Bronchial epithelial cell (primary cell): Measurements from ENCODE around the gene TMEM132D. TPM values are rescaled to one million over a fixed set of nuclear protein-coding genes. Genes with fewer than 3 reads are reported as not detected.

ENCODE experiments used
- DNase-seq: peaks from one replicate; pipeline ENCODE4 v3.0.0-alpha.2; 2010; ENCODE audit warnings: low read depth
- FAIRE-seq: peaks from 2 replicates; lab custom pipeline; 2011; peaks lifted over from hg19 to GRCh38; lab: Jason Lieb, UNC
- H3K27me3 ChIP-seq: 2 replicates; pipeline ENCODE4 v1.5.1; 2011; ENCODE audit warnings: low read length; ENCODE audit not compliant: control insufficient read depth, insufficient read depth
- H3K36me3 ChIP-seq: 2 replicates; pipeline ENCODE4 v1.5.1; 2011; ENCODE audit warnings: low read length; ENCODE audit not compliant: control insufficient read depth, insufficient read depth
- H3K4me3 ChIP-seq: 2 replicates; pipeline ENCODE4 v1.5.1; 2011; ENCODE audit warnings: mild to moderate bottlenecking, low read depth, low read length, control low read depth
- total RNA-seq: library from RNA; depleted of rRNA; stranded (reverse); fragments of >200 nt; gene quantifications from 2 replicates; pipeline ENCODE4 v1.2.1, GENCODE V29; 2014
- TF ChIP-seq, protein P1 (sequence below): IDR thresholded peaks from 2 replicates; pipeline ENCODE4 v1.5.1; 2011; ENCODE audit warnings: mild to moderate bottlenecking, moderate library complexity, low read length, control low read depth, inconsistent platforms; ENCODE audit not compliant: insufficient read depth, severe bottlenecking

Gene TMEM132D
- total RNA-seq, 1 donor from 2014 or later: not detected

DNA sequence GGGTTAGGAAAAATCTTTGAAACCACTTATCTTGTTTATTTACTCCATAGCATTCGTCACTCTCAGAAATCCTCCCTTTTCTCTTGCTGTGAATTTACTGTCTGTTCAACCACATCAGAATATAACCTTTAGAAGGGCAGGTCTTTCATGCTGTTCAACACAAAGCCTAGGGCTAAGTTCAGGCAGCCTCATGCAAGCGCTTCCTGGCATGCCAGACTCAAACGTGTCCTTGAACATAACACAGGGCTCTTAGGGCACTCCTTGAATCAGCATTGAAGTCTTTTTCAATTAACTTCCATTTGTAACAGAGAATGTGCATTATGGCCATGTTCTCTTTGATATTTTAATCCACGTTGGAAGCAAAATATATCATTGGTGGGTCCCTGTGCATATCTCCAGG lies 672.8 kb downstream of the TMEM132D start:
- FAIRE-seq (no peak), DNase-seq (no peak)
- TF ChIP-seq, protein P1, sequence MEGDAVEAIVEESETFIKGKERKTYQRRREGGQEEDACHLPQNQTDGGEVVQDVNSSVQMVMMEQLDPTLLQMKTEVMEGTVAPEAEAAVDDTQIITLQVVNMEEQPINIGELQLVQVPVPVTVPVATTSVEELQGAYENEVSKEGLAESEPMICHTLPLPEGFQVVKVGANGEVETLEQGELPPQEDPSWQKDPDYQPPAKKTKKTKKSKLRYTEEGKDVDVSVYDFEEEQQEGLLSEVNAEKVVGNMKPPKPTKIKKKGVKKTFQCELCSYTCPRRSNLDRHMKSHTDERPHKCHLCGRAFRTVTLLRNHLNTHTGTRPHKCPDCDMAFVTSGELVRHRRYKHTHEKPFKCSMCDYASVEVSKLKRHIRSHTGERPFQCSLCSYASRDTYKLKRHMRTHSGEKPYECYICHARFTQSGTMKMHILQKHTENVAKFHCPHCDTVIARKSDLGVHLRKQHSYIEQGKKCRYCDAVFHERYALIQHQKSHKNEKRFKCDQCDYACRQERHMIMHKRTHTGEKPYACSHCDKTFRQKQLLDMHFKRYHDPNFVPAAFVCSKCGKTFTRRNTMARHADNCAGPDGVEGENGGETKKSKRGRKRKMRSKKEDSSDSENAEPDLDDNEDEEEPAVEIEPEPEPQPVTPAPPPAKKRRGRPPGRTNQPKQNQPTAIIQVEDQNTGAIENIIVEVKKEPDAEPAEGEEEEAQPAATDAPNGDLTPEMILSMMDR: no peak
- Histone ChIP-seq H3K27me3 (no peaks in the 10 kb centered on the region), H3K36me3 (no peaks in the 10 kb centered on the region), H3K4me3 (no peak overlapping the region)

DNA sequence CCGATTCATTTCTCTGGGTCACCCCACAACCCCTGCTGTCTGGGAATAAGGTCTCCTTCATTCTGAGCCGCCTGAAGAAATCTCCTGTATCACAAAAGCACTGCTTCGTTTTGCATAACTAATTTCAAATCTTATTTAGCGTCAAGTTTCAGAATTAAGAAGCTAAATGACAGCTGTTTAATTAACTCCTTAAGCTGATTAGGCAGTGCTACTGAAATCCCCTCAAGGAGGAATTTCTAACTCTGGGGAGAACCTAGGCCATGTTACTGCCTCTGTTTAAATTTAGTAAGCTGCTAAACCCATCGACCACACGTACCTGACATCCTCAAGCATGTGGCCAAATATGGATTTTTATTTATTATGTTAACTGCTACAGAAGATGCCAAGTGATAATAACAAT lies 677.0 kb downstream of the TMEM132D start:
- no peak for FAIRE-seq
- Histone ChIP-seq H3K27me3 (no peaks in the 10 kb centered on the region), H3K4me3 (no peak overlapping the region), H3K36me3 (no peaks in the 10 kb centered on the region)
- DNase-seq: no peak
- TF ChIP-seq, protein P1: no peak

DNA sequence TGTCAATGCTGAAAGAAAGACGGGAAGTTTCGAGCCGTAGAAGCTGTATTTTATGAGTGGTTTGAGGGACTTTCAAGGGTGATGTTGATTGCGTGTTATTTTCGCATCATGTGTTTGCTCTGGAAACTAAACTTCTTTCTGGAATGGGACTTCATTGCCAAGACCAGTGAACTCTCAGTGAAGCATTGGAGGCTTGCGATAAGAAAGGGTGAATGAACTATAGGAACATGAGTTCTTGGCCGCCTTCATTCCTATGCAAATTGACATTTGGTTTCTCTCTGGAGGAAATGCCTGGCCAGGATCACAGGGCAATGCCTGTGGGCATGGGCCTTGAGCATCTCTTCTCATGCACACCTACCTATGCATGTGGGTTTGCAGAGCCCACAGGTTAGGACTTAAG lies 677.8 kb downstream of the TMEM132D start:
- Histone ChIP-seq H3K36me3 (no peaks in the 10 kb centered on the region), H3K27me3 (no peaks in the 10 kb centered on the region), H3K4me3 (no peak overlapping the region)
- FAIRE-seq (no peak), DNase-seq (no peak)
- TF ChIP-seq, protein P1: no peak

DNA sequence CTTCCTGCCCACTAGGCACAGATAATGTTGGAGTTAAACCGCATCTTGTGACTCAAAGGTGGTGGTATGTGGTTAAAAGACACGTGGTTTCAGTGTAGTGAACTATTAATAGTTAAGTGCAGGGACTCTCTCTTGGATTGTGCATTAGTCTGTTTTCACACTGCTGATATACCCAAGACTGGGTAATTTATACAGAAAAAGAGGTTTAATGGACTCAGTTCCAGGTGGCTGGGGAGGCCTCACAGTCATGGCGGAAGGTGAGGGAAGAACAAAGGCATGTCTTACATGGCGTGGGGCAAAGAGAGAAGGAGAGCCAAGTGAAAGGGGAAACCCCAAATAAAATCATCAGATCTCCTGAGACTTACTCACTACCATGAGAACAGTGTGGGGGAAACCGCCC lies 688.3 kb downstream of the TMEM132D start:
- no peaks in the 10 kb centered on the region for H3K36me3 ChIP-seq
- H3K27me3 ChIP-seq: no peaks in the 10 kb centered on the region
- DNase-seq (no peak), FAIRE-seq (no peak)
- TF ChIP-seq, protein P1: no peak
- no peak overlapping the region for H3K4me3 ChIP-seq

DNA sequence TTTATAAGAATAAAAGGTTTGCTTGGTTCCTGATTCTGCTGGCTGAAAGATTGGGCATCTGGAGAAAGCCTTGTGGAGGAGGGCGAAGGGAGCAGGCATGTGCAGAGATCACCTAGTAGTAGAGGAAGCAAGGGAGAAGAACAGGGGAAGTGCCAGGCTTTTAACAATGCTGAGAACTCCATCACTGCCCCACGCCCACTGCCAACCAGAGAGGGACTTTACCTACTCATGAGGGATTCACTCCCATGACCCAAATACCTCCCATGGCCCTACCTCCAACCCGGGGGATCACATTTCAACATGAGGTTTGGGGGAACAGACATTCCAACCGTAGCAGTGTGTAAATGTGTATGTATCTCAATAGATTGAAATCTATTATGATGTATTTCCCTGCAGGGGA lies 690.3 kb downstream of the TMEM132D start:
- TF ChIP-seq, protein P1: no peak
- FAIRE-seq (no peak), DNase-seq (no peak)
- Histone ChIP-seq H3K36me3 (no peaks in the 10 kb centered on the region), H3K27me3 (no peaks in the 10 kb centered on the region), H3K4me3 (no peak overlapping the region)
